Skeletal muscle tissue (tissue), 4 donors: ENCODE measurements around the gene PSG2. TPM values are rescaled to one million over a fixed set of nuclear protein-coding genes. Genes with fewer than 3 reads are reported as not detected.
"Not testable (repeated sequence)": the region's sequence is repeated elsewhere in the genome, so short reads cannot be mapped to it uniquely, and the experiment has no call there.

Experiments used
- H3K27ac ChIP-seq: one replicate; pipeline ENCODE4 v1.7.0; 2013; ENCODE audit warnings: mild to moderate bottlenecking, low read depth, low read length, inconsistent platforms
- H3K27me3 ChIP-seq, 3 donors: one replicate each; pipeline ENCODE4 v1.7.0; 2013; ENCODE audit warnings: low read length in 3 of 3; ENCODE audit not compliant: control insufficient read depth in 3 of 3, insufficient read depth in 3 of 3
- H3K36me3 ChIP-seq, 3 donors: one replicate each; pipeline ENCODE4 v1.7.0; 2013; ENCODE audit warnings: low read length in 3 of 3; ENCODE audit not compliant: control insufficient read depth in 3 of 3, insufficient read depth in 3 of 3
- H3K4me1 ChIP-seq, 3 donors: one replicate each; pipeline ENCODE4 v1.7.0; 2013; ENCODE audit warnings: low read length in 3 of 3, mild to moderate bottlenecking in 3 of 3; ENCODE audit not compliant: control insufficient read depth in 3 of 3, insufficient read depth in 3 of 3
- H3K4me3 ChIP-seq, 3 donors: one replicate each; pipeline ENCODE4 v1.7.0; 2013; ENCODE audit warnings: low read length in 3 of 3
- H3K9ac ChIP-seq, 3 donors: one replicate each; pipeline ENCODE4 v1.7.0; 2013; ENCODE audit warnings: low read length in 3 of 3, mild to moderate bottlenecking in 3 of 3, moderate library complexity in 2 of 3, low read depth in 1 of 3
- H3K9me3 ChIP-seq, 3 donors: one replicate each; pipeline ENCODE4 v1.7.0; 2013; ENCODE audit warnings: low read length in 3 of 3; ENCODE audit not compliant: control insufficient read depth in 3 of 3
- total RNA-seq: library from RNA; depleted of rRNA; stranded (reverse); fragments of >200 nt; gene quantifications from one replicate; pipeline ENCODE4 v1.2.3, GENCODE V29; 2014
- donor health status: Osteomylitis.

PSG2 gene
- total RNA-seq: not detected

DNA sequence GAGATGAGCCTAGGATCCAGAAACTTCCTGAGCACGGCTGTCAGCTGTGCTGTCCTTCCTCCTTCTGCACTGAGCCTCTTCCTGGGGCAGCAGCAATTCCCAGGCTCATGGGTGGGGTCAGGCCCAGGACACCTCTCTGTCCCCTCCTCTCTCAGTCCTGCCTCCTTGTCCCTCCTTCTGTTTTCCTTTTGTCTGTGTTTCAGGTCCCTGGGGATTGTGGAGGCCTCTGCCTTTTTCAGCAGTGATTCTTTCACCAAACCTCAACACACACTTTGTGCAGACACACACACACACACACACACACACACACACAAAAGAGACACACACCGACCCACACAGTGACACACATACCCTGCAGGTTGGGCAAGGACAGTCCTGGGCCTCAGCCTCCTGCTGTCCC lies at the start of gene PSG2:
Gene PSG2, minus strand, starts transcription at position 101 of the 400 bp plus-strand sequence. CDS start 132 bp downstream, outside the sequence.
- not testable (repeated sequence) for H3K4me1 ChIP-seq, H3K9me3 ChIP-seq, H3K27ac ChIP-seq, H3K36me3 ChIP-seq, H3K4me3 ChIP-seq, H3K9ac ChIP-seq, H3K27me3 ChIP-seq

DNA sequence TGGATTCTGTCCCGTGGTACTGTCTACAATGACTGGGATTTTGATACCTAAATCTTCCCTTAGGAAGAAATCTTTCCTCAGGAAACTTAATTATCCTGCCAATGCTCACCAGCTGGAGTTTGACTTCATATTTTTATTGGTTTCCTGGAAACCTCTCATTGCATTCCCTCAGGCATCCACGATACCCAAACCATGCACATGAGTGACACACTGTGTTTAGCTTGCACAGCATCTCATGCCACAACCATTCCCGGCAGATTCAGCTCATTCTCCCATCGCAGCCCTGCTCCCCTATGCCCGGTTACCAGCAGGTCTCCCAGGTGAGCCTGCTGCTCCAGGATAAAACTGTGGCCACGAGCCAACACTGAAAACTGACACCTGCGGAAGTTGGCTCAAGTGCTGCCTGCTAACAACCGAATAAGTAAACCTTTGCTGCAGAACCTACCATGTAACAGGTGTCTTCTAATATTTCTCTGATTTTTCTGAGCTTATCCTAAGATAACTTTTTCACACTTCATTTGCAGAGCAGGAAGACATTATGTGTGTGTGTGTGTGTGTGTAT lies 48.9 kb upstream of the PSG2 start:
- not testable (repeated sequence) for H3K4me3 ChIP-seq, H3K36me3 ChIP-seq, H3K27ac ChIP-seq, H3K27me3 ChIP-seq, H3K9ac ChIP-seq, H3K4me1 ChIP-seq, H3K9me3 ChIP-seq

DNA sequence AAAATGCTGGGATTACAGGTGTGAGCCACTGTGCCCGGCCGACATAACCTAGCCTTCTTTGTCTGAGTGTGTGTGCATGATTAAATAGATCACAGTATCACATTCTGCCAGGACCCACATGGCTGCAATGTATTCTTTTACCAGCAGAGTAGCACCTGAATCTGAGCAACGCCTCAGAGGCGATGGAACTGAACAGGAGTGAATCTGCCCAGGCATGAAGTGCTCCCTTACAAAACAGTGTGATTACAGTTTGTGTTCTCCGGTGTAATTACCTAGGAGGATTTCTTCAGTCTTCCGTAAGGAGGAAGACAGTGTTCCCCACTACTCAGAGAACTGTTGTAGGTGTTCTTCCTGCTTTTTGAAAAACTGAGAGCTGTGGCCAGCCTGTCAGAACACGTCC lies 46.7 kb upstream of the PSG2 start:
- not testable (repeated sequence) for H3K27ac ChIP-seq, H3K27me3 ChIP-seq, H3K9ac ChIP-seq, H3K4me3 ChIP-seq, H3K9me3 ChIP-seq, H3K4me1 ChIP-seq, H3K36me3 ChIP-seq

DNA sequence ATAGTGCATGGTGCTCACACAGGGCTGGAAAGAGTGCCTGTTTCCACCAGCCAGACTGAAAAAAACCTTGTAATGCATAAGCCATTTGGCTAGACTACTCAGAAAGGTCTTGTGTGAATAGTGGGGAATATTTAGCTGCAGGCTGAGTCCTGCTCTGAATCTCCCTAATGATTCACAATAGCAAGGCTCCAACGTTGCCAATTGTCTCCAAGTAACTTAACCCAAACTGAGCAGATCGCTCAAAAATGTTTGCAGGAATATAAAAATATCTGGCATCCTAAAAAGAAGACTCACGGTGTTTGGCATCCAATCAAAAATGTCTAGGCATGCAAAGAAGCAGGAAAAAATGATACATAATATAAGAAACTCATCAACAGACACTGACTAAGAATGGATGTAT lies 44.8 kb upstream of the PSG2 start:
- not testable (repeated sequence) for H3K36me3 ChIP-seq, H3K9ac ChIP-seq, H3K4me3 ChIP-seq, H3K9me3 ChIP-seq, H3K27ac ChIP-seq, H3K4me1 ChIP-seq, H3K27me3 ChIP-seq

DNA sequence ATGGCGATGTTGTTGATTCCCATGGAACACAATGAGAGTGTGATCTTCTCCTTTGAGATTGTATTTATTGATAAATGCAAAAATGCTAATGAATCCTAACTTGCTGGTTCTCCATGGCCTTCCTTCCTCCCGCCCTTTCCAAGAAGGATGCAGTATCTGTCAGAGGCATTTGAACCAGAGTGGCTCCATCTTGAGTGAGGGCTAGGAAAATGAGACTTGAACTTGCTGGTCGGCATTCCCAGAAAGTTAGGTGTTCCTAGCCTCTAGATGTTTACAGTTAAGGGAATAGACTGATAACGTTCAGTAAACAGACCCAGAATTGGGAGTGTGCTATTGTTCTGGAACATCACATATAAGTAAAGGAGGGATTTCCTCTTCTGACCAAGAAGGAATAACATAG lies 44.2 kb upstream of the PSG2 start:
- H3K27me3 ChIP-seq: no peaks in the 10 kb centered on the region
- no peaks in the 10 kb centered on the region for H3K36me3 ChIP-seq
- H3K4me1 ChIP-seq: no peaks in the 10 kb centered on the region
- H3K9ac ChIP-seq: no peak overlapping the region
- H3K4me3 ChIP-seq: no peak overlapping the region
- H3K9me3 ChIP-seq: no peaks in the 10 kb centered on the region
- no peak overlapping the region for H3K27ac ChIP-seq

DNA sequence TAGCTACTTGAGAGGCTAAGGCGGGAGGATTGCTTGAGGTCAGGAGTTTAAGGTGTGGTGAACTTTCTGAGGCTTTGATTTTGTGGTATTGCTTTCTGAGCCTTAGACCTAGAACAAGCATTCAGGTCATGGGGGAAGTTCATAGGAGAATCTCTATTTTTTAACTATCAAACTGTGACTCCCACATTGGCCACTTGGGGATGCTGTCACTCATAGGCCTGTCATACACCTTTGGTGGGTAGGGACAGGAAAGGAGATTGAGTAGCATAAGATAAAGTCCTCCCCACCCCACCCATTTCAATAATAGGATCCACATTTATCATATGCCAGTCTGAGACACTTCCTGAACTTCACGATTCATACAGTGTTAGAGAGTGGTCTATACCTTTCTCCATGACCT lies 41.9 kb upstream of the PSG2 start:
- Histone ChIP-seq H3K36me3 (no peaks in the 10 kb centered on the region), H3K9me3 (no peaks in the 10 kb centered on the region), H3K9ac (no peak overlapping the region)

DNA sequence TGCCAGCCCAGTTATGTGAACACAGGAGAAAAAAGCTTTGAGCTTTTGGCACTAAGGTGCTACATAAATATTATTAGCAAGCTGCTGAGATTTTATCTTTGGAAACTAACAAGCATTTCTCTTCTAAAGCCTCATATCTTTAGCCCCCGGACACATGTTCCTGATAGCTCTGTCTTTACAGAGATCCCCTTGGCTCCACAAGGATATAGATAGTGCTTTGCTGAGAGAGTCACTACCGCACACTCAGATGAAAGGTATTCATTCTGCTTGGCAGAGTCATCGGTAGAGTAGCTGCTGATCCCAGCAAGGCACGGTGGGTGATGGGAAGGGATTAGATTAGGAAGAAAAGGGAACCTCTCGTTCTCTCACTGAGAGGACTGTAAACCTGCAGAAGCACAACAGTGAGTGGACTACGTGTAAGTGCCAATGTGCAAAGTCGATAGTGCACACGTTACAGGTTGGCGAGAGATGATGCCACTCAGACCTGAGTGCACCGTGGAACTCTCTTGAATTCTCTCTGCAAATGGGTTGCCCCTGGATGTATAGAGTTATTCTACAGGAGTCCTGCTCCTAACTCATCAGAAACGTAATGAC lies 38.0 kb upstream of the PSG2 start:
- H3K9me3 ChIP-seq, H3K4me1 ChIP-seq, H3K9ac ChIP-seq, H3K27ac ChIP-seq, H3K36me3 ChIP-seq, H3K4me3 ChIP-seq, H3K27me3 ChIP-seq: not testable (repeated sequence)

More for the DNA sequence above, 41.9 kb upstream of the PSG2 start:
- no peak overlapping the region for H3K27ac ChIP-seq
- H3K4me3 ChIP-seq: no peak overlapping the region
- no peaks in the 10 kb centered on the region for H3K4me1 ChIP-seq
- H3K27me3 ChIP-seq: no peaks in the 10 kb centered on the region

DNA sequence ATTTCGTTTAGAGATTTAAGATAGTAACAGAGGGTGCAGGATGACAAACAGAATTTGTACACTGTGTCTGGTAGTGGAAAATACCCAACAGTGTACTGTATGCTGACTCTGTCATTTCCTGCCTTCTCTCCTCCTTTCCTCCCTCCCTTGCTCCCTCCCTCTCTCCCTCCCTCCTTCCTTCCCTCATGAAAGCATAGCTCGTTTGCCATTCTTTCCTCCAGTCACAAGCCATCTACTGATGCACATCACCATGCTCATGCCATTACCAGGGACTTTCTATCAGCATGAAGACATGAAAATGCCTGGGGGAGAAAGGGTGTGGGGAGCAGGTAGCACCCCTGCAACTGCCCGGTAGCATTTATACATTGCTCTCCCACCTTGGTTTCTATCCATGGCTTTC lies 37.0 kb upstream of the PSG2 start:
- not testable (repeated sequence) for H3K27ac ChIP-seq, H3K9ac ChIP-seq, H3K27me3 ChIP-seq, H3K4me3 ChIP-seq, H3K36me3 ChIP-seq, H3K4me1 ChIP-seq, H3K9me3 ChIP-seq

DNA sequence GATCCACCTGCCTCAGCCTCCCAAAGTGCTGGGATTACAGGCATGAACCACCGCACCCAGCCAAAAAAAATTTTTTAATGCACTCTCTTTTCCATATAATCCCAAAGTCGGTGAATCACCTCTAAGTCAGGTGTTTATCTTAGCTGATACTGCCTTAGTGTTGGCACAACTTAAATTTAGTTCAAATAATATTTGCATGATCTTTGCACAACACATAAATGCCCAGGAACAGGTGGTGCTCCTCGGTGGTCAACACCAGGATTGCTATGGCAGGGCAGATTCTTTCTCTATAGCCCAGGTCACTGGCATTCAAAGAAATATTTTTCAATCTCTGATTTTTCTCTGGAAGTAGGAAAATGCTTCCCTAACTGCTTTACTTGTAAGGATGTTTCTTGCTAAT lies 33.9 kb upstream of the PSG2 start:
- H3K9ac ChIP-seq, H3K36me3 ChIP-seq, H3K4me1 ChIP-seq, H3K4me3 ChIP-seq, H3K27ac ChIP-seq, H3K9me3 ChIP-seq, H3K27me3 ChIP-seq: not testable (repeated sequence)

DNA sequence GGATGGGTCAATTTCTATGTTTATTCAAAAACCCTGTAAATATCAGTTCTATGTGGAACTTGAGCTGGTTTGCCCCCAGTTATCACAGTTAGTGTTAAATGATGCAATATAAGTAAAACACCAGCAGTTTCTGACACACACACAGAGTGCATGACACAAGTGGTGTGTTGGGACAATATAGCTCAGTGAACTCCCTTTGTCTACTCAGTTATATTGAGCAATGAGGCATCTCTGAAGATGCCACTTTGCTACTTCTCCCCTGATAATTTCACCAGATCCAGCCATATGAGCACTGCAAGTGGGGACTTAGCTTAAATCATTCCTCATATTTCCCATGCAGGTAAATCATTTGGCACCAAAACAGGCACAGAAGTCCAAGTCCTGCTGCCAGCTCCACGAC lies 33.0 kb upstream of the PSG2 start:
- not testable (repeated sequence) for H3K4me1 ChIP-seq, H3K9me3 ChIP-seq, H3K9ac ChIP-seq, H3K4me3 ChIP-seq, H3K27me3 ChIP-seq, H3K36me3 ChIP-seq, H3K27ac ChIP-seq

DNA sequence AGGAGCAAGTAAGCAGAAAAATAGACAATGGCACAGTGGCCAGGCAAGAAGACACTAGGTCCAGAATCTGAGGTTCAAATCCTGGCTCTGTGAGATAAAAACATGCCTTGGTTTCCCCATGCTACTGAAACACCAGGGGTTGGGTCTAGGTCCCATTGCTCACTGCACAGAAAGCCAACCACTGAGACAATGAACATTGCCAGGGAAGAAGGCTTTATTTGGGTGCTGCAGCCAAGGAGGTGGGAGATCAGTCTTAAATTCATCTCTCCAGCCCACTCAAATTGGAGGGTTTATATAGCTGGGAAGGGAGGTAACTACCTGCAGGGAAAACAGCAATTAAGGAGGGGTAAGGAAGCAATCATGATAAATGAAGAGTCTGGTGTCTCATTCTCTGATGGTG lies 32.6 kb upstream of the PSG2 start:
- H3K9ac ChIP-seq, H3K9me3 ChIP-seq, H3K27ac ChIP-seq, H3K4me1 ChIP-seq, H3K4me3 ChIP-seq, H3K27me3 ChIP-seq, H3K36me3 ChIP-seq: not testable (repeated sequence)
